HG03439 (cell line): ENCODE measurements around the gene LHPP.
"Not testable (repeated sequence)": the region's sequence is repeated elsewhere in the genome, so short reads cannot be mapped to it uniquely, and the experiment has no call there.

Experiments used
- ATAC-seq: cut with Tn5 transposase; IDR thresholded peaks from one replicate; pipeline ENCODE4 v1.9.1; 2021; ENCODE audit warnings: mild to moderate bottlenecking, moderate library complexity; ENCODE audit not compliant: unreplicated experiment

LHPP gene

DNA sequence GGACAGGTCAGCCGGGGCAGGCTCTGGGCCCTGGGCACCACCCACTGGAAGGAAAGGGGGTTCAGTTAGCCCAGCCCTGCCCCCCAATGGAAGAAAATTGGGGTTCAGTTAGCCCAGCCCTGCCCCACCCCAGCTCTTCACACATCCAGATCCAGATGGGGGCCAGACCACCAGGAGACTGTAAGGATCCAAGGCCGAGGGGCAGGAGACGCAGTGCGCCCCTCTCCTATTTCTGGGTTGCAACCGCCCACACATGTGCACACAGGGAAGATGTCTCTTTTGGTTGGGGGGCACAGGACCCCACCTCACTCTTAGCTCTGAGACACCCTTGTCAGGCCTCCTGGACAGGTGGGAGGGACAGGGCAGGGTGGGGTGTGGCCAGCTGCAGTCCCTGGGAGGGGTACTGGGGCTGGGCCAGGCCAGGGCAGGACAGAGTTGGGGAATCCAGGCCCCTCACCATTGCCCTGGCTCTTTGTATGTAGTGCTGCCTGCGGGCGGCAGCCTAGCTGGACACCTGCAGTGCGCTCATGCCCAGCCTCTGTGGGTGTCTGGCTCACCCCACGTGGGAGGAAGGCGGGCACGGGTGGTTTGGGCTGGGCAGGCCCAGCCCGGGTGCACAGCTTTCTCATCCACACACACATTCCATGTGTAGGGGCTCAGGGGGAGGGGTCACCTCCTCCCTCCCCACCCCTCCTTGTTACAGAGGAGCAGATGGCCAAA, 141.2 kb downstream of the LHPP start:
- no peak for ATAC-seq

DNA sequence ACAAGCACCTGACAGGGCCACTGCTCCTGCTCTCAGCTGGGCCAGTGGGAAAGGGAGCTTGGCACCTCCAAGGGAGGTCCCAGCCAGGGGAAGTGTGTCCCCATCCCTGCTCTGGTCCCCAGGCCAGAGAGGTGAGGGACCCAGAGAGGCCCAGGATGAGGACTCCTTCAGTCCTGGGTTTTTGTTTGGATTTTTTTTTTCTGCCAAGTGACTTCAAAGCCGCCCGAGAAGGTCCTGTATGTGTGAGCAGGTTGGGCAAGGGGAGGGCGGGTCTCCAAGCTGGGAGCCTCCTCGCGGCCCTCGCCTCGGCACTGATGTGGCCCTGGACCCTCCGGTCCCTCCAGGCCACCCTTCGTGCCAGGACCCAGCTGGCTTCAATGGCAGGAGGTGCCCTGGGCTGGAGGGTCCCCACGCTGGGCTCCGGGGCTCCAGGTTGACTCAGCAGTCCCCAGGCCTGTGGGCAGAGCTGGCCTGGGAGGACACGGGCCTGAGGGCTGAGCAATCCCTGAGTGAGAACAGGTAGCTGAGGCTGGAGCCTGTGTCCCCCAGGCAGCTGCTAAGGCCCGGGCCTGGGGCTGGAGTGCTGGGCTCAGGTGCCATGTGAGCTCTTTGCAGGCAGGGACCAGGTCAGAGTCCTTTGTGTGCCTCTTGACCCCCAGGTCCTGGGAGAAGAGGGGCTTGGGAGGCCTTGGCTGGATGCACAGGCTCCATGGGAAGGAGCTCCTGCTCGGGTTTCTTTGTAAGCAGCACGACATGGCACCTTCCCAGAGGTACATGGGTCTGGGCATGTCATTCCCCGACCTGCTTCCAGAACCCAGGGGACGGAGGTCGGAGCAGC, 142.0 kb downstream of the LHPP start:
- ATAC-seq, result no peak

DNA sequence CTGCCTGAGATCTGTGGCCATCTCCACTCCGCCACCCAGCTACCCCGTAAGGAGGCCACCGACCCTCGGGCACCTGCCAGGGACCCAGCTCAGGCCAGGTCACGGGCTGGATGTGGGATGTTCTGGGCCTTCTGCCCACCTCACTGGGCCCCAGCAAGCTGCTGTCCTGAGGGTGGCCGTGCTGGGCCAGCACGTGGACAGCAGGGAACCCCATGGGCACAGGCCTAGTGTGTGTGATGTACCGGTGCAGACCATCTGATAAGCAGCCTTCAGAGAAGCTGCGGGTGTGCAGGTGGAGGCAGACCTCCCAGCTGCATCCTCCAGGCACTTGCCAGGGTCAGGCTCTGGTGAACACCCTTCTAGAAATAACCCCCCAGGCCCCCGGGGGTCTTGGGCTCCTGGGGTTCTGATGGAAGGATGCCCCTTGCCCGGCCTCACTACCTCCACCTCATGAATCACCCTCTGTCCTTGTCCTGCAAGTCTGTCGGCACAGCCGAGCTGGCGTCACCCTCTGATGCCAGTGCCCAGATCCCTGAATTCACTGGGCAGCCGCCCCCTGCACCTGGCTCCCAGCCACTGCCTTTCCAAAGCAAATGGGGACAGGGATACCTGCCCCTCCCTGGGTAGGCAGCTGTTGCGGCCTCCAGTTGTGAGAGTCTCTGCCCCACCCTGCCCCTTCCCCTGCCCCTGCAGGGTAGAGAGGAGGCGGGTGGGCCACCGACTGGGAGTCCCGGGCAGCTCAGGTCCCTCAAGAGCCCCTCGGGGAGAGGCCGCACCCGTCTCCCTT, 142.8 kb downstream of the LHPP start:
- no peak for ATAC-seq

- no peak for ATAC-seq
Observed at GRCh38 chr10:124605001-124605370, 143.4 kb downstream of the LHPP start.

DNA sequence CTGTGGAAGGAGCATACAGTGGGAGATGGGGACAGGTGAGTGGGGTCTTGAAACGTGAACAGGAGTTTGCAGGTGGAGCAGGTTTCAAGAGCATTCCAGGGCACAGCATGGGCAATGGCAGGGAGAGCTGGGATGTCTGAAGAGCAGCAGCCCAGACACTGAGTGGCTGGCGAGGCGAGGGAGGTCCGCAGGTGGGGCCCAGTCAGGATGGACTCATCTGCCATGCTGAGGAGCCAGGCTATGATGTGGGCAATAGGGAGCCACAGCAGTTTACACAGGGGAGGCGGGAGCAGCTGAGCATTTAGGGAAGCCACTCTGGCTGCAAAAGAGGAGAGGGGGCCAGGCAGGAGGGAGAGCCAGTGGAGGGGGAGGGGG, 143.8 kb downstream of the LHPP start:
- no peak for ATAC-seq

GRCh38 chr10:124605856-124606812, 144.5 kb downstream of the LHPP start:
- no peak for ATAC-seq

- ATAC-seq, result no peak
Observed at GRCh38 chr10:124606822-124607221, 145.2 kb downstream of the LHPP start.

- no peak for ATAC-seq
Observed at GRCh38 chr10:124607693-124608092, 146.1 kb downstream of the LHPP start.

DNA sequence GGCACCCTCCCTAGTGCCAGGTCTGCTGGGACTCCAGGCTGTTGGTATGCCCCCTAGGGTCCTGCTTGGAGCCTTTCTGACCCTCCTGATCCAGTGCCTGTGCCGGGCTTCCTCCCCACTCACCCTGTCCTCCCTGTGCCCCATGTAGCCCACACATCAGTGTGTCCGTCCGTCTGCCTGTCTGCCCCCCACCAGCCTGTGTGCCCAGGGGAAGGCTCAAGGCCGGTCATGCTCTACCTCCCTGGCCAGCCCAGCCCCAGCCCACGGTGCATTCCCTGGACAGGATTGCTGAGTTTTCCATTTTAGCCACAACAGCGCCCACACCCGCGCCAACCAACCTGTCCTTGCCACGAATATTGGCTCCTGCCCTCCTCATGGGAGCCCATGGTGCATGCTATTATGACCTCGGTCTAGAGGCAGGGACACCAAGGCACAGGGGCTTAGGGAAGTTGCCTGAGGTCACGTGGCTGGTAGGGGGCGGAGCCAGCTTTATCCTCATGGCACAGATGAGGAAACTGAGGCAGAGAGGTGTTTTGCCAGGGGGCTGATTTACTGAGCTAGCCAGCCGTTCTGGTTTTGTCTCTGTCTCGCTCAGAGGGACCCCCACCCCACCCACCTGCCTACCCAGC, 146.6 kb downstream of the LHPP start:
- ATAC-seq, result no peak

GRCh38 chr10:124609698-124610097, 148.1 kb downstream of the LHPP start:
- no peak for ATAC-seq

GRCh38 chr10:124610186-124610585, 148.6 kb downstream of the LHPP start:
- ATAC-seq, result not testable (repeated sequence)

DNA sequence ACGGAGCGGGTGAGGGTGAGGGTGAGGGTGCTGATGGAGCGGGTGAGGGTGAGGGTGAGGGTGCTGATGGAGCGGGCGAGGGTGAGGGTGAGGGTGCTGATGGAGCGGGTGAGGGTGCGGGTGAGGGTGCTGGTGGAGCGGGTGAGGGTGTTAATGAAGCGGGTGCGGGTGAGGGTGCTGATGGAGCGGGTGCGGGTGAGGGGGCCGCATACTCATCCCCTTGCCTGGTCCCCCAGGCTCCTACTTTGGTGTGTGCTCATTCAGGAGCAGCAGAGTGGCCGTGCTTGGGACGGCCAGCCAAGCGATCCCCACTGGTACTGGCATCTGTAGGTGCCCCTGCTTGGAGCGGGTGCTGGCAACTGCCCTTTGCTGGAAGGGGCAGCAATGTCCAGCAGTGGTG, 149.2 kb downstream of the LHPP start:
- not testable (repeated sequence) for ATAC-seq

GRCh38 chr10:124611738-124612137, 150.1 kb downstream of the LHPP start:
- no peak for ATAC-seq

- no peak for ATAC-seq
Observed at GRCh38 chr10:124612611-124613498, 151.2 kb downstream of the LHPP start.

DNA sequence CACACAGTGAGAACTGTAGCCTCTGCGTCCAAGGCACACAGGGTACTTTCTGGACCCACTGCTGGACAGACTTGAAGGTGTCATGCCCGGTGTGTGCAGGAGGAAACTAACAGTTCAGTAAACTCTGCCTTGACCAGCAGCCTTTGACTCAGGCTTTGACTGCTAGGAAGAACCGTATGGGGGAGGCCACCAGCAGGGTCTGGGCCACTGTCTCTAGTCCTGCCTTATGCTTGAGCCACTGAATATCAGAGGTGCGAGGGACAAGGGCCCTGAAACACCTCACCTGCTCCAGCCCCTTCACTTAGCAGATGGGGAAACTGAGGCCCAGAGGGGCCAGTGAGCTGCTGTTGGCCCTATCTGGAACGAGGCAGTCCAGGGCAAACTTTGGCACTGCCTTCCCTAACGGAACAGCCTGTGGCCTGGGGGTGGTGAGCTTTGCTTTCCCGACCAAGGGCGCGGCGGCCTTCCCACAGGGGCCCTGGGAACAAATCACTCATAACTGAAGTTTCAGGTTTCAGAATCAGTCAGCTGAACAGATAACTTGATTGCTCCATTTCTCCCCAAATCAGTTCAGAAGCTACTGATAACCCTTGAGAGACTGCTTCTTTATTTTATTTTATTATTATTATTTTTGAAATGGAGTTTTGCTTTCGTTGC, 152.5 kb downstream of the LHPP start:
- peak; percentile 52 for ATAC-seq

GRCh38 chr10:124615259-124615658, 153.6 kb downstream of the LHPP start:
- no peak for ATAC-seq

DNA sequence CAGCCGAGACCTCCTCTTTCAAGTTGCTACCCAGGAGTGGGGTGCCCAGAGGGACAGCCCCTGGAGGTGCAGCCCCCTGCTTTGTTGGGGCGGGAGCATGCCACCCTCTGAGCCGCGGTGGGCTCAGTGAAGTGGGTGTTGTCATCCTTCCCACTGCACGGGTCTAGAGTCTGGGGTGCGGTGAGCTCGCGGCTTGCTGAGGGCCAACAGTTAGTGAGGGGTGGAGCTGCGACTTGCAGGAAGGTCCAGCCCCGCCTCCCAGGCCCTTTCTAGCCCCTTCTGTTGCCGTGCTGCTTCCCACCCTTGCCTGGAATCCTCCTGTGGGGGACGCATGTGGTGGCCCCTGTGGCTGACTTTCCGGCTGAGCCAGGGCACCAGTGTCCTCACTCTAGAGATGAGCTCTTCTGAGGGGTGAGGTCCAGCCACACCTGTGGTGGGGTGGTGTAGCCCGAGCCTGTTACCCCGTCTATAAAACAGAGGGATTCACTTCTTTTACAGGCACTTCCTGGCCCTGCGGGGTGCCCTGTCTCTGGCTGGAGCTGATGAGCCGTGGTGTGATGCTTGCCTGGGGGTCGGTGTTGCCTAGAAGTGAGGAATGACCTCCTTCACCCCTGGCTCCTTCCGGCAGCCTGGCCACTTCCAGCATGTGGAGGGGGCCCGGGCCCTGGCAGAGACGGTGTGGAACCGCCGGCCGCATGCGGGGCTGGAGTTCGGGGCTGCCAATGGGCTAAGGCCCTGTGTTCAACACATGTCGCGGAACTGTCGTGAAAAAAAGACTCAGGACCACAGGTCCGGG, 154.6 kb downstream of the LHPP start:
- ATAC-seq, result no peak

- no peak for ATAC-seq
Observed at GRCh38 chr10:124616836-124617130, 155.2 kb downstream of the LHPP start.
